HL-60 (cell line): ENCODE results near the gene MYRIP.

Experiments
- DNase-seq, 2 experiments: peaks; one replicate each; pipeline ENCODE4 v3.0.0-alpha.2; 2010 to 2020; ENCODE audit warnings: low read depth in 1 of 2, low spot score in 1 of 2
- H3K27ac ChIP-seq: fragments of 250-450 bp; sonication (Bioruptor Pico); replicated peaks from 2 replicates; pipeline ENCODE4 v1.5.1; 2020; ENCODE audit warnings: mild to moderate bottlenecking, moderate library complexity
- H3K27me3 ChIP-seq: fragments of 250-450 bp; sonication (Bioruptor Pico); 2 replicates; pipeline ENCODE4 v1.5.1; 2021; ENCODE audit warnings: mild to moderate bottlenecking, moderate library complexity; ENCODE audit not compliant: insufficient read depth, poor library complexity, severe bottlenecking
- H3K4me3 ChIP-seq: replicated peaks from 2 replicates; pipeline ENCODE4 v1.5.1; 2011; ENCODE audit warnings: mild to moderate bottlenecking, control low read depth, low read length; ENCODE audit not compliant: insufficient read depth
- CTCF ChIP-seq: IDR thresholded peaks from one replicate; pipeline ENCODE4 v1.5.1; 2011; ENCODE audit warnings: low read length, control low read depth, inconsistent platforms; ENCODE audit not compliant: insufficient read depth
- GABPA ChIP-seq: IDR thresholded peaks from 2 replicates; pipeline ENCODE4 v1.6.1; 2012; ENCODE audit warnings: low read depth
- POLR2AphosphoS5 ChIP-seq: IDR thresholded peaks from 2 replicates; pipeline ENCODE4 v1.6.1; 2012; ENCODE audit warnings: low read depth
- REST ChIP-seq: IDR thresholded peaks from 2 replicates; pipeline ENCODE4 v1.6.1; 2012; ENCODE audit warnings: low read depth; ENCODE audit not compliant: insufficient replicate concordance
- SPI1 ChIP-seq: IDR thresholded peaks from 2 replicates; pipeline ENCODE4 v1.6.1; 2012; ENCODE audit warnings: low read depth, mild to moderate bottlenecking, borderline replicate concordance

The MYRIP gene

GRCh38 chr3:39917065-39917773, 107.8 kb downstream of the MYRIP start:
- H3K4me3 ChIP-seq: no peak overlapping the region
- DNase-seq: no peak
- no peaks in the 10 kb centered on the region for H3K27me3 ChIP-seq
- TF ChIP-seq CTCF: no peak
- no peak for TF ChIP-seq SPI1
- TF ChIP-seq POLR2AphosphoS5: no peak
- no peak for TF ChIP-seq REST
- TF ChIP-seq GABPA: no peak
- no peak overlapping the region for H3K27ac ChIP-seq

GRCh38 chr3:39919281-39919680, 109.9 kb downstream of the MYRIP start:
- TF ChIP-seq GABPA: no peak
- no peak for TF ChIP-seq POLR2AphosphoS5
- no peak for TF ChIP-seq SPI1
- TF ChIP-seq CTCF: no peak
- no peak for TF ChIP-seq REST
- Histone ChIP-seq H3K27ac (no peak overlapping the region), H3K27me3 (peaks cover 3% of the 10 kb centered on the region), H3K4me3 (no peak overlapping the region)
- DNase-seq: no peak

GRCh38 chr3:39920271-39920670, 110.9 kb downstream of the MYRIP start:
- Histone ChIP-seq H3K4me3 (no peak overlapping the region), H3K27ac (no peak overlapping the region), H3K27me3 (peaks cover 3% of the 10 kb centered on the region)
- DNase-seq: no peak
- TF ChIP-seq SPI1 (no peak), POLR2AphosphoS5 (no peak), REST (no peak), CTCF (no peak), GABPA (no peak)
